ENCODE results near the gene TRERF1.

Gene TRERF1

GRCh38 chr6:42279966-42280629 lies 171.6 kb downstream of the TRERF1 start:
- H3K4me3 ChIP-seq (replicated peaks in 1 of 2; ENCODE audit: low read depth in 2 of 2, low read length in 2 of 2), result no peak overlapping the region
- peak; percentile 66 to 78 for DNase-seq (ENCODE audit: low read depth in 2 of 2)
- TF ChIP-seq, protein P1, sequence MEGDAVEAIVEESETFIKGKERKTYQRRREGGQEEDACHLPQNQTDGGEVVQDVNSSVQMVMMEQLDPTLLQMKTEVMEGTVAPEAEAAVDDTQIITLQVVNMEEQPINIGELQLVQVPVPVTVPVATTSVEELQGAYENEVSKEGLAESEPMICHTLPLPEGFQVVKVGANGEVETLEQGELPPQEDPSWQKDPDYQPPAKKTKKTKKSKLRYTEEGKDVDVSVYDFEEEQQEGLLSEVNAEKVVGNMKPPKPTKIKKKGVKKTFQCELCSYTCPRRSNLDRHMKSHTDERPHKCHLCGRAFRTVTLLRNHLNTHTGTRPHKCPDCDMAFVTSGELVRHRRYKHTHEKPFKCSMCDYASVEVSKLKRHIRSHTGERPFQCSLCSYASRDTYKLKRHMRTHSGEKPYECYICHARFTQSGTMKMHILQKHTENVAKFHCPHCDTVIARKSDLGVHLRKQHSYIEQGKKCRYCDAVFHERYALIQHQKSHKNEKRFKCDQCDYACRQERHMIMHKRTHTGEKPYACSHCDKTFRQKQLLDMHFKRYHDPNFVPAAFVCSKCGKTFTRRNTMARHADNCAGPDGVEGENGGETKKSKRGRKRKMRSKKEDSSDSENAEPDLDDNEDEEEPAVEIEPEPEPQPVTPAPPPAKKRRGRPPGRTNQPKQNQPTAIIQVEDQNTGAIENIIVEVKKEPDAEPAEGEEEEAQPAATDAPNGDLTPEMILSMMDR (IDR thresholded peaks at IDR 0.05; ENCODE audit: low read depth, low read length), result no peak

- TF ChIP-seq, protein P1 (IDR thresholded peaks at IDR 0.05; ENCODE audit: low read depth, low read length), result no peak
- H3K4me3 ChIP-seq (replicated peaks in 1 of 2; ENCODE audit: low read depth in 2 of 2, low read length in 2 of 2), result no peak overlapping the region
- DNase-seq (ENCODE audit: low read depth in 2 of 2), result peak; percentile 64 to 69
These were observed 172.5 kb downstream of the TRERF1 start for GRCh38 chr6:42279144-42279781.

DNA sequence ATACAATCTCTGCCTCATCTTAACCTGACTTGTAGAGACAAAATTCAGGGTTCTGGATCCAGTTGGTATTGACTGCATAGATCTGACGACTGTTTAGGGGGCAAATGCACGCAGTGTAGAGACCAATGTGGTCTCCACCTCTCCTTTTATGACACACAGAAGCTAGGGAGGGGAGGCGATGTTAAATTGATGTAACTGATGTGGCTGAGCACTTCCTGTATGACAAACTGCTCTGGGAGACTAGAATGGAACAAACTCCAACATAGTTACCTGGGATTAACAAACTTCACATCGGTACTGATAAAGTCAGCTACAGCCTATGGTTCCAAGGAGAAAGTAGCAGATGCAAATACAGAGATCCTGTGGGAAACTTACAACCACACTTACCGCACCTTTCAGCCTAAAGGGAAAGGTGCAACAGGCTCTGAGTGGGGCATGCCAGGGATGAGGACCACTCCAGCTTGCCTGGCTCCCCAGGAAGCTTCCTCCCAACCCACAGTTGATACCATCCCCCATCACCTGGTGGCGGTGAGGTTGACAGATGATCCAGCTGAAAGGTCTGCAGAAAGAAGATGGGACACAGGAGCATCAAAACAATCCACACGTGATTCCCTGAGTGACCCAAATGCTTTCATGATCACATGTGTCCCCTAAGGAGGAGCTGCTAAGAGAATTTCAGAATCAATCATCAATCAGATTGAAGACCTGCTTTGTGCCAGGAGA lies 173.4 kb downstream of the TRERF1 start:
- no peak overlapping the region for H3K4me3 ChIP-seq (replicated peaks in 1 of 2; ENCODE audit: low read depth in 2 of 2, low read length in 2 of 2)
- TF ChIP-seq, protein P1 (IDR thresholded peaks at IDR 0.05; ENCODE audit: low read depth, low read length), result no peak
- DNase-seq (ENCODE audit: low read depth in 2 of 2), result no peak

DNA sequence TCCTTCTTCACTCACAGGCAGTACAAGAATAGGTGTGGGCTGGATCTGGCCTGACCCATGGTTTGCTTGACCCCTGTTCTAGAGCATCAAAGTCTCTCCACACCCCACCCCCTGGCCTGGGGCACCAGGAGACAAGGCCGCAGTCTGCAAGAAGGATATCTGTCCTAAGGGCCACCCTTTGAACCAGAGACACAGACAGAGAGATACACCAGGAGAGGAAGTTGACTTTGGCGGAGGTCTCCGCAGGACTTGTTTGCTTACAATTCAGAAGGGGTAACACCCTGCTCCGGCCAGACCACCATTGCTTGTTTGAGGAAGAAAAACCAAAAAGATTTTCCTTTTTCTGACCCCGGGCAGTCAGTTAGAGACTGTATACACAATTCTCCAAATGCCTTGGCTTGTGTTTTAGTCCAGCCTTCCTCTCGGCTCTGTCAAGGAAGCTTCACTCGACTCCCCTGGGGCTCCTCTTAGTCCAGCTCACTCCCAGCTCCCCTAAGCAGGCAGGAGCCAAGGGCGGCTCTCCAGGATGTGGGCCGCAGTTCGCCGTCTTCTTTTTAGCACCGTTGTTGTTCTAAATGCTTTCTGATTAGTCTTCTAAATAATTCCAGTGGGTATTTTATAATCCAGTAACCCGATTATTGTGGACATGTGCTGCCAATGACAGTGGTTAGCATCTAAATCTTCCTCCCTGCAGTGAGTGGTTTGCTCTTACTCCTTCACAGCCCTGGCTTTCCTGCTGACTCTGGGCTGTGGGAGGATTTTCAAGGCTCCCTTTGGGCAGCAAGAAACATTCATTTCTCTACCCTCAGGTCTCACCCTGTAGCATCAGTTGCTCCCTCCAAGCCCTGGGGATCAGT lies 175.5 kb downstream of the TRERF1 start:
- DNase-seq (ENCODE audit: low read depth in 2 of 2), result peak; percentile 79 to 81
- no peak overlapping the region for H3K4me3 ChIP-seq (replicated peaks in 1 of 2; ENCODE audit: low read depth in 2 of 2, low read length in 2 of 2)
- TF ChIP-seq, protein P1 (IDR thresholded peaks at IDR 0.05; ENCODE audit: low read depth, low read length), result no peak

- no peak for DNase-seq (ENCODE audit: low read depth in 2 of 2)
- TF ChIP-seq, protein P1 (IDR thresholded peaks at IDR 0.05; ENCODE audit: low read depth, low read length), result no peak
- H3K4me3 ChIP-seq (replicated peaks in 1 of 2; ENCODE audit: low read depth in 2 of 2, low read length in 2 of 2), result no peak overlapping the region
These were observed 176.2 kb downstream of the TRERF1 start for GRCh38 chr6:42275376-42276033.

DNA sequence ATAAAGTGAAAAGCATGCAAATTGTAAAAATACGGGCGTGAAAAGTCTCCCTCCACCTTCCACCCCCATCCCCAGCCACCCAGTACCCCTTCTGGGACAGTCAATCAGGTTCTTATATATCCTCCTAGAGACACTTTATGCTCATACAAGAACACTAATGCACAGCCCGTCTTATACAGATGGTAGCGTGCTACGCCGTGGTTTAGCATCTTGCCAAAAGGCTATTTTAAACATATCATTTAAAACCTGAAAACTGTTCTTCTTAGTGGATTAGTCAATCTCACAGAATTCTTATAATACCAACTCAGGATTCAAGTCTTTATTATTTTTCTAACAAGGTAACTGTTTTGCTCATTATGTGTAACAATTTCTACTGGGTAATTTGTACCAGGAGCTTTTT lies 176.8 kb downstream of the TRERF1 start:
- DNase-seq (ENCODE audit: low read depth in 2 of 2), result no peak
- TF ChIP-seq, protein P1 (IDR thresholded peaks at IDR 0.05; ENCODE audit: low read depth, low read length), result no peak

More for the DNA sequence above, 176.8 kb downstream of the TRERF1 start:
- no peak overlapping the region for H3K4me3 ChIP-seq (replicated peaks in 1 of 2; ENCODE audit: low read depth in 2 of 2, low read length in 2 of 2)
